GM12801 (cell line): ENCODE measurements around the gene HSFY1.
"Not testable (repeated sequence)": the region's sequence is repeated elsewhere in the genome, so short reads cannot be mapped to it uniquely, and the experiment has no call there.

Experiments used
- CTCF ChIP-seq: IDR thresholded peaks from one replicate; pipeline ENCODE4 v1.5.1; 2011; ENCODE audit warnings: control low read depth; ENCODE audit not compliant: insufficient read length; ENCODE audit errors: extremely low read depth

Gene HSFY1, protein sequence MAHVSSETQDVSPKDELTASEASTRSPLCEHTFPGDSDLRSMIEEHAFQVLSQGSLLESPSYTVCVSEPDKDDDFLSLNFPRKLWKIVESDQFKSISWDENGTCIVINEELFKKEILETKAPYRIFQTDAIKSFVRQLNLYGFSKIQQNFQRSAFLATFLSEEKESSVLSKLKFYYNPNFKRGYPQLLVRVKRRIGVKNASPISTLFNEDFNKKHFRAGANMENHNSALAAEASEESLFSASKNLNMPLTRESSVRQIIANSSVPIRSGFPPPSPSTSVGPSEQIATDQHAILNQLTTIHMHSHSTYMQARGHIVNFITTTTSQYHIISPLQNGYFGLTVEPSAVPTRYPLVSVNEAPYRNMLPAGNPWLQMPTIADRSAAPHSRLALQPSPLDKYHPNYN

GRCh38 chrY:18546420-18546819 is at the start of gene HSFY1:
Gene HSFY1 (plus strand): TSS chrY:18546720. CDS start chrY:18546788, 68 bp downstream.
- TF ChIP-seq CTCF = not testable (repeated sequence)
